Renal cortical epithelial cell (primary cell): Measurements from ENCODE around the gene MAD1L1. TPM values are rescaled to one million over a fixed set of nuclear protein-coding genes. Genes with fewer than 3 reads are reported as not detected.

Experiments
- DNase-seq: peaks from one replicate; pipeline ENCODE4 v3.0.0-alpha.2; 2011; ENCODE audit warnings: low read depth
- total RNA-seq: library from RNA; depleted of rRNA; stranded (reverse); fragments of >200 nt; gene quantifications from 2 replicates; pipeline ENCODE4 v1.2.3, GENCODE V29; 2014

The MAD1L1 gene
- total RNA-seq, 1 donor from 2014 or later: 33.5 TPM

- DNase-seq: no peak
Observed at GRCh38 chr7:2258661-2259365, 26.1 kb upstream of the MAD1L1 start.

DNA sequence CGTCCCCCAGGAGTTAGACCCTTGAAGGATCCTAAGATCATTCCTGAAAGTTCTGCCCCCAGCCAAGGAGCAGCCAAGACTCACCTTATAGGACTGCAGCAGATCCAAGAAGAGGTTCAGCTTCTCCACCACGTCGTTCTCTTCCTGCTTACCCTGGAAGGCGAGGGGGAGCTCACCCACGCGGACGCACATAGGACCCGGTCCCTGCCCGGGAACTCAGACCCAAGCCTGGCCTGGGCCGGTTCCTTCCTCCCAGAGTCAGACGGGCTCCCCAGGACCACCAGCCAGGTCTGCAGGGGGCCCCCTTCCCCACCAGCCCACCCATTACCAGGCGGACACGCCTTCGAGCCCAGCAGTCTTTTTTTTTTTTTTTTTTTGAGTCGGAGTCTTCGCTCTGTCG lies 24.9 kb upstream of the MAD1L1 start:
- DNase-seq: no peak

DNA sequence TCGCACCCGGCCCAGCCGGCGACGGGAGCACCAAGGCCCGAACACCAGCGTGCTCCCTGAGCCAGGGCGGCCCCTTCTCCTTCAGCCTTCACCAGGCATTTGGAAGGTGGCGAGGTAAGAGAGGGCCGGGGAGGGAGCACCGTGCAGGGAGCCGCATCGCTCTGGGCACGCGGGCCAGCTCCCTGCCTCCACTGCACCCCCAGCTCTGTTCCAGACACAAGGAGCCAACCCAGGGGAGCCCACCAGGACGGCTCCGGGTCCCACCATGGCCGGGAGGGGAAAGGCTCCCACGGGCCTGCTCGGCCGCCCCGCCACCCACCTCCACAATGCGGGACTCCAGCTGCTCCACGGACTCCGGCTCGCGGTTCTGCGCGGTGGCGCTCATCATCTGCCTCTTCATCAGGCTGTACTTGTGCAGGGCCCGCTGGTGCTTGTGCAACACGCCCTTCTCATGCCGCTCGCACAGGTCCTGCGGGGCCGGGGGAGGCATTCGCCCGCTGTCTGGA lies 24.4 kb upstream of the MAD1L1 start:
- no peak for DNase-seq

- DNase-seq: no peak
Observed at GRCh38 chr7:2256306-2257045, 23.7 kb upstream of the MAD1L1 start.

GRCh38 chr7:2255145-2256139 lies 22.7 kb upstream of the MAD1L1 start:
- no peak for DNase-seq

DNA sequence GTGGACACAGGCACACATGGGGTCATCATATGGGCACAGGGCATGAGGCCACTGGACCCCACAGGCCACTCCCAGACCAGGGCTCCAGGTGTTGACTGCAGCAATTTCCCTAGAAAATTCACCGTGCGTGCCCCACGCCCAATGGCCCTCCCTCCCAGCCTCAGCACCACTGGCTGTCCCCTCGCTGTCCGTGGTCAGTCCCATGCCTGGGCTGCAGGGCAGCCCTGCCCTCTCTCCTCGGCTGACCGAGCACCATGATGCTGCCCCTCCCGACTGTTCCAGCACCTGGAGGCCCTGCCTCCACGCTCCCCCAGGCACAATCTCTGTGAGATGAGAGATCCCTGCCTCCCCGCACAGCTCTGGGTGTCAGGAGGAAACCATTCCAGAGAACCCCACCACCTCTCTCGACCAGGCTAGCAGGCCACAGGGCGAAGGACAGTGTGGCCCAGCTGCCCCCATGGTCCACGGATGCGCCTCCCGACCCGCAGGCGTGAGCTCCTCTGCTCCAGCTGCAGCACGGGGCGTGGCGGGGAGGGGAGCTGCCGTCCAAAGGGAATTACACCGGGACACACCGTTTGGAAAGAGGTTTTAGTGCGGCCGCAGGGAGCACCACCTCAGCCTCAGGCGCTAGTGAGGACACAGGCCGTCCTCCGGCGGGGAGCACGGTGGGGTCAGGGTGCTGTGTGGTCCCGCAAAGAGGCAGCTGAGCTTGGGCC lies 21.8 kb upstream of the MAD1L1 start:
- no peak for DNase-seq

GRCh38 chr7:2253525-2254244 lies 20.9 kb upstream of the MAD1L1 start:
- DNase-seq: no peak

GRCh38 chr7:2253021-2253420 lies 20.3 kb upstream of the MAD1L1 start:
- DNase-seq: no peak

GRCh38 chr7:2251841-2252771 lies 19.4 kb upstream of the MAD1L1 start:
- no peak for DNase-seq

GRCh38 chr7:2251381-2251780 lies 18.6 kb upstream of the MAD1L1 start:
- no peak for DNase-seq

DNA sequence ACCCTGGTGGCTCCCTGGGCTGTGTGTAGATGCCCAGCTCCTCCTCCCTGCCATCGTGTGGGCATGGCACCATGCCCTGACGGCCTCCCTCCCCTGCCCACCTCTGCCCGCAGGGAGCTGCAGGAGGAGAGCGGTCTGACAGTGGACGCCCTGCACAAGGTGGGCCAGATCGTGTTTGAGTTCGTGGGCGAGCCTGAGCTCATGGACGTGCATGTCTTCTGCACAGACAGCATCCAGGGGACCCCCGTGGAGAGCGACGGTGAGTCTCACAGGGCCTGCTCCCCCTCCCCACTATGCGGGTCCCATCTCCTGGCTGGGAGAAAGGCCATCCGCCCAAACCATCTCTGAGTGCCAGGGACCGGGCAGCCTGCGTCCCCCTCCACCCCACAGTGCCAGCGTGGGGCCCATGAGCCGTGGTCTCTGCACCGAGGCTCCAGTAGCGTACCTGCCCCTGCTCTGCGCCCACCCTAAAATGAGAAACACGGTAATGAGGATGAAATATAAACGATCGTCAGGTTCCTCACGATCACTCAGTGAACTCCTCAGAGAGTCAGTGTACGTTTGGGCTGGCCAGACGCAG lies 17.1 kb upstream of the MAD1L1 start:
- DNase-seq: no peak

- no peak for DNase-seq
Observed at GRCh38 chr7:2248984-2249694, 16.4 kb upstream of the MAD1L1 start.

DNA sequence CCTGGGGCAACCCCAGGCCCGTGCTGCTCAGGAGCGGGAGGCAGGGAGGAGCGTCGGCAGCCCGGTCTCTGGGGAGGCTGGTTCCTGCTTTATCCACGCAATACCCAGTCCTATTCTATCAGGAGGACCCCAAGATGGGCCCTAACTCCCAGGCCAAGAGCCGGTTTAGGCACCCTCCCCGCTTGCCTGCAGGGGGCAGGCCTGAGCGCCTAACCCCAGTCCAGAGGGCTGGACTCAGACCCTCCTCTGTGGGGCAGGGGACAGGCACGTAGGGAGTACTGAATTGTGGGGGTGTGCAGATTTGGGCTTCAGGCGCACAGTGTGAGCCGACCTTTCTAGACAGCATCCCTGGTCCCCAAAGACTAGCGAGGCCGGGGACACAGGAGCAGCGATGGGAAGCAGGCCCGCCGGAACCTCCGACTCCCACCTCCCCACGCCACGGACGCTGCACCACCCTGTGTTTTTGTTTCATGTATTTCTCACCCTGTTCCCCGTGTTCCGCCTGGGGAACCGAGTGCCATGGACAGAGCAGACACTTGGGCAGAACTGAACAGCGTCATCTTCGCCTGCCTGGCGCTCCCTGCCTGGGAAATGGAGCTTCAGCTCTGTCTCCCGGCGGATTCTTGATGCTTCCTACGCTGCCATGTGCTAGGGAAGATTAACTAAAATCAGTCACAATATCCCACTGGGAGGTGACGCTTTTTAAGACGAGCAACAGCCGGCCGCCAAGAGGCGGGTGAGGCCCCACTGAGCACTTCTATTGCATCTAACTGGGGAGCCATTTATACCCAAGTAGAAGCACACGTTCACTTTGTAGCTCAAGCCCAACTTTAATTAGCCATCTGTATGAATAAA lies 14.6 kb upstream of the MAD1L1 start:
- DNase-seq: no peak

- no peak for DNase-seq
Observed at GRCh38 chr7:2245883-2246675, 13.3 kb upstream of the MAD1L1 start.

GRCh38 chr7:2244404-2244995 lies 11.8 kb upstream of the MAD1L1 start:
- DNase-seq: no peak

DNA sequence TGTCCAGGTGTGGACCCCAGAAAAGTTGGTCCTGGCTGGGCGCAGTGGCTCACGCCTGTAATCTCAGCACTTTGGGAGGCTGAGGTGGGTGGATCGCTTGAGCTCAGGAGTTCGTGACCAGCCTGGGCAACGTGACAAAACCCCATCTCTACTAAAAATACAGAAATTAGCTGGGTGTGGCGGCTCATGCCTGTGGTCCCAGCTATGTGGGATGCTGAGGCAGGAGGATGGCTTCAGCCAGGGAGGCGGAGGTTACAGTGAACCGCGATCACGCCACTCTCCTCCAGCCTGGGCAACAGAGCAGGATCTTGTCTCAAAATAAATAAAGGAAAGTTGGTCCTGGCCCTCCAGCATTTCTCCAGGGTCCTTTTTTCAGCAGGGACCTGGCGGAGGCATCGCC lies 10.7 kb upstream of the MAD1L1 start:
- no peak for DNase-seq
